Measurements from ENCODE around the gene PAQR9. TPM values are rescaled to one million over a fixed set of nuclear protein-coding genes. Genes with fewer than 3 reads are reported as not detected.
A peak's percentile ranks its signal among the peaks of the same experiment; 100 is the strongest.

The PAQR9 gene
- polyA plus RNA-seq, 1 donor (not counting 4 experiments of a cell fraction or from before 2014, with no cell fraction given): not detected

DNA sequence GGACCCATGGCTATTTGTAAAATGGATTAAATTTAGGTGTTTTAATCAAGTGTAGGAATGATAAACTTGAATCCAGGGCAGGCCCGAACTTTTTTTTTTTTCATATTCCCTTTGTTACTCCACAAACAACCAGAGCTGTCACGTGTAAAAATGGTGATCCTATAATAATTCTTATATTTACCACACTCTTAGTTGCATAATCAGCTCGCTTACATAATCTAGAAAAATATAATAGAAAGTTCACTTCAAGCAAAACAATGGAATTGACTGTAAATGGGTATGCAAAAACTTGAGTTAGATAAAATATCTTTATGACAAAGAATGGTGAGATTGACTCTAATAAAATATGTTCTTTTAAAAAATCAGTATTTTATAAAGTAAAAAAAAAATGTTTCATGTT, 2.1 kb upstream of the PAQR9 start:
- Histone ChIP-seq H3K4me3 (ENCODE audit: control insufficient read depth in 2 of 3, extremely low read depth in 1 of 3, insufficient read depth in 2 of 3, low read depth in 1 of 3, low read length in 3 of 3) (no peak overlapping the region), H2AFZ (ENCODE audit: control insufficient read depth, low read length) (no peak overlapping the region), H3K9me1 (ENCODE audit: control insufficient read depth, extremely low read depth, insufficient read depth, low read length) (no peaks in the 10 kb centered on the region), H3K27me3 (ENCODE audit: control insufficient read depth, extremely low read depth, insufficient read depth, low read length) (peaks cover 36% of the 10 kb centered on the region), H3K27ac (ENCODE audit: control insufficient read depth, insufficient read depth, low read length) (no peak overlapping the region), H3K4me2 (ENCODE audit: control insufficient read depth, extremely low read depth, insufficient read depth, low read depth, low read length) (no peak overlapping the region), H3K79me2 (ENCODE audit: control insufficient read depth, insufficient read depth, low read length) (no peaks in the 10 kb centered on the region), H4K20me1 (ENCODE audit: control insufficient read depth, extremely low read depth, insufficient read depth, low read length) (no peaks in the 10 kb centered on the region), H3K36me3 (ENCODE audit: control insufficient read depth in 2 of 2, extremely low read depth in 1 of 2, insufficient read depth in 2 of 2, low read length in 2 of 2) (no peaks in the 10 kb centered on the region), H3K4me1 (ENCODE audit: control insufficient read depth, extremely low read depth, insufficient read depth, low read length) (peaks cover 2% of the 10 kb centered on the region), H3K9ac (ENCODE audit: control insufficient read depth, extremely low read depth, insufficient read depth, low read length) (no peak overlapping the region), H3K9me3 (ENCODE audit: control insufficient read depth, low read depth, low read length) (no peaks in the 10 kb centered on the region)
- TF ChIP-seq, protein P1, sequence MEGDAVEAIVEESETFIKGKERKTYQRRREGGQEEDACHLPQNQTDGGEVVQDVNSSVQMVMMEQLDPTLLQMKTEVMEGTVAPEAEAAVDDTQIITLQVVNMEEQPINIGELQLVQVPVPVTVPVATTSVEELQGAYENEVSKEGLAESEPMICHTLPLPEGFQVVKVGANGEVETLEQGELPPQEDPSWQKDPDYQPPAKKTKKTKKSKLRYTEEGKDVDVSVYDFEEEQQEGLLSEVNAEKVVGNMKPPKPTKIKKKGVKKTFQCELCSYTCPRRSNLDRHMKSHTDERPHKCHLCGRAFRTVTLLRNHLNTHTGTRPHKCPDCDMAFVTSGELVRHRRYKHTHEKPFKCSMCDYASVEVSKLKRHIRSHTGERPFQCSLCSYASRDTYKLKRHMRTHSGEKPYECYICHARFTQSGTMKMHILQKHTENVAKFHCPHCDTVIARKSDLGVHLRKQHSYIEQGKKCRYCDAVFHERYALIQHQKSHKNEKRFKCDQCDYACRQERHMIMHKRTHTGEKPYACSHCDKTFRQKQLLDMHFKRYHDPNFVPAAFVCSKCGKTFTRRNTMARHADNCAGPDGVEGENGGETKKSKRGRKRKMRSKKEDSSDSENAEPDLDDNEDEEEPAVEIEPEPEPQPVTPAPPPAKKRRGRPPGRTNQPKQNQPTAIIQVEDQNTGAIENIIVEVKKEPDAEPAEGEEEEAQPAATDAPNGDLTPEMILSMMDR (optimal IDR thresholded peaks at IDR 0.05 in 1 of 3, IDR thresholded peaks at IDR 0.05 in 1 of 3, conservative IDR thresholded peaks at IDR 0.05 in 1 of 3; ENCODE audit: extremely low read depth in 1 of 3, insufficient read depth in 2 of 3, low read length in 3 of 3): no peak
- no peak for TF ChIP-seq EZH2 (IDR thresholded peaks at IDR 0.05; ENCODE audit: low read length)
- DNase-seq (ENCODE audit: low read depth, low spot score) (no peak), FAIRE-seq (no peak)
- dilution Hi-C loops (cut with MboI; ENCODE audit: extremely low pct_ligation_motif_present, low sequenced_read_pairs): no loop called here

DNA sequence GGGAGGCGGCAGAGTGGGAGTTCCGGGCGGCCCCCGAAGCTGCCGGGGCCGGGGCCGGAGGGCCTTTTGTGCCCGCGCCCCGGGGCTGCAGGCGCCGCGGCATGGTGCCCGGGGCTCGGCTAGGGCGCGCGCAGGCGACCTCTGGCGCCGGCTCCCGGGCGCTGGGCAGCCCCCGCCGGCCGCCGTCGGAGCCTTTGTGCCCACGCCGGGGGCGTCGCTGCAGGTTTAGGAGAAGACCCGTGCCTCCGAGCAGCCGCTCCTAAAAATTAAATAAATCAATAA, 299 bp downstream of the PAQR9 start:
- H3K4me3 ChIP-seq (ENCODE audit: control insufficient read depth in 2 of 3, extremely low read depth in 1 of 3, insufficient read depth in 2 of 3, low read depth in 1 of 3, low read length in 3 of 3): peak overlapping the region in 1 of 3 experiments; percentile 68
- H3K9ac ChIP-seq (ENCODE audit: control insufficient read depth, extremely low read depth, insufficient read depth, low read length): no peak overlapping the region
- no peaks in the 10 kb centered on the region for H3K9me1 ChIP-seq (ENCODE audit: control insufficient read depth, extremely low read depth, insufficient read depth, low read length)
- H3K4me2 ChIP-seq (ENCODE audit: control insufficient read depth, extremely low read depth, insufficient read depth, low read depth, low read length): peak overlapping the region; percentile 56
- H3K4me1 ChIP-seq (ENCODE audit: control insufficient read depth, extremely low read depth, insufficient read depth, low read length): peaks cover 11% of the 10 kb centered on the region
- peaks cover 36% of the 10 kb centered on the region for H3K27me3 ChIP-seq (ENCODE audit: control insufficient read depth, extremely low read depth, insufficient read depth, low read length)
- no peaks in the 10 kb centered on the region for H4K20me1 ChIP-seq (ENCODE audit: control insufficient read depth, extremely low read depth, insufficient read depth, low read length)
- H3K9me3 ChIP-seq (ENCODE audit: control insufficient read depth, low read depth, low read length): no peaks in the 10 kb centered on the region
- dilution Hi-C loops (cut with MboI; ENCODE audit: extremely low pct_ligation_motif_present, low sequenced_read_pairs): no loop called here
- peak overlapping the region; percentile 36 for H2AFZ ChIP-seq (ENCODE audit: control insufficient read depth, low read length)
- FAIRE-seq: no peak
- no peak for DNase-seq (ENCODE audit: low read depth, low spot score)
- H3K27ac ChIP-seq (ENCODE audit: control insufficient read depth, insufficient read depth, low read length): no peak overlapping the region
- TF ChIP-seq, protein P1 (optimal IDR thresholded peaks at IDR 0.05 in 1 of 3, IDR thresholded peaks at IDR 0.05 in 1 of 3, conservative IDR thresholded peaks at IDR 0.05 in 1 of 3; ENCODE audit: extremely low read depth in 1 of 3, insufficient read depth in 2 of 3, low read length in 3 of 3): no peak
- no peak for TF ChIP-seq EZH2 (IDR thresholded peaks at IDR 0.05; ENCODE audit: low read length)
- no peaks in the 10 kb centered on the region for H3K79me2 ChIP-seq (ENCODE audit: control insufficient read depth, insufficient read depth, low read length)
- no peaks in the 10 kb centered on the region for H3K36me3 ChIP-seq (ENCODE audit: control insufficient read depth in 2 of 2, extremely low read depth in 1 of 2, insufficient read depth in 2 of 2, low read length in 2 of 2)

All from keratinocyte (primary cell).